Activated T-cell treated with anti-CD3 and anti-CD28 coated beads, Interleukin-2, amount 50 U/mL, for 72 hours (primary cell): ENCODE data around the gene PPP1R13B. TPM values are rescaled to one million over a fixed set of nuclear protein-coding genes. Genes with fewer than 3 reads are reported as not detected.
"Not testable (repeated sequence)": the region's sequence is repeated elsewhere in the genome, so short reads cannot be mapped to it uniquely, and the experiment has no call there.

ENCODE experiments used
- ATAC-seq, 2 donors: fragments of 150-1000 bp; cut with Tn5 transposase; replicated peaks in 1 of 2; 2 replicates each; pipeline ENCODE4 v1.10.0; 2021; ENCODE audit warnings: moderate library complexity in 2 of 2, mild to moderate bottlenecking in 1 of 2
- DNase-seq, 2 donors: peaks; one replicate each; pipeline ENCODE4 v3.0.0; 2021 to 2022; ENCODE audit warnings: mixed read lengths in 1 of 2
- H3K27ac Mint-ChIP-seq: one replicate; pipeline ENCODE4 v1.8.0; 2022; ENCODE audit warnings: mild to moderate bottlenecking, moderate library complexity, mixed read lengths
- H3K27me3 Mint-ChIP-seq: one replicate; pipeline ENCODE4 v1.8.0; 2022; ENCODE audit warnings: low read depth, mixed read lengths
- H3K36me3 Mint-ChIP-seq, 2 donors: one replicate each; pipeline ENCODE4 v1.8.0; 2022; ENCODE audit warnings: mixed read lengths in 2 of 2, mild to moderate bottlenecking in 1 of 2; ENCODE audit not compliant: insufficient read depth in 2 of 2
- H3K4me1 Mint-ChIP-seq: one replicate; pipeline ENCODE4 v1.8.0; 2022; ENCODE audit warnings: low read depth, mixed read lengths
- H3K4me3 Mint-ChIP-seq, 2 donors: one replicate each; pipeline ENCODE4 v1.8.0; 2022; ENCODE audit warnings: mild to moderate bottlenecking in 2 of 2, mixed read lengths in 2 of 2, moderate library complexity in 2 of 2
- H3K9me3 Mint-ChIP-seq, 2 donors: one replicate each; pipeline ENCODE4 v1.8.0; 2022; ENCODE audit warnings: mixed read lengths in 2 of 2
- total RNA-seq, 2 donors: library from RNA; stranded (reverse); gene quantifications; one replicate each; pipeline ENCODE4 v1.2.3, GENCODE V29; 2022

The PPP1R13B gene
- total RNA-seq, 2 donors from 2014 or later: 13.8 to 15.4 TPM

GRCh38 chr14:103805708-103806107 is 41.7 kb downstream of the PPP1R13B start:
- ATAC-seq (no peak), DNase-seq (no peak)
- Mint-ChIP-seq H3K27ac (no peak overlapping the region), H3K36me3 (no peaks in the 10 kb centered on the region), H3K4me3 (no peak overlapping the region), H3K9me3 (no peaks in the 10 kb centered on the region), H3K4me1 (peaks cover 26% of the 10 kb centered on the region), H3K27me3 (no peaks in the 10 kb centered on the region)

GRCh38 chr14:103803661-103804060 is 43.7 kb downstream of the PPP1R13B start:
- Mint-ChIP-seq H3K27ac (no peak overlapping the region), H3K4me3 (no peak overlapping the region), H3K4me1 (peaks cover 26% of the 10 kb centered on the region), H3K9me3 (no peaks in the 10 kb centered on the region), H3K36me3 (no peaks in the 10 kb centered on the region), H3K27me3 (no peaks in the 10 kb centered on the region)
- ATAC-seq (no peak), DNase-seq (no peak)

GRCh38 chr14:103802356-103802755 is 45.0 kb downstream of the PPP1R13B start:
- H3K36me3 Mint-ChIP-seq: no peaks in the 10 kb centered on the region
- H3K4me3 Mint-ChIP-seq: no peak overlapping the region
- no peaks in the 10 kb centered on the region for H3K9me3 Mint-ChIP-seq
- DNase-seq (no peak), ATAC-seq (no peak)
- H3K27me3 Mint-ChIP-seq: no peaks in the 10 kb centered on the region
- H3K27ac Mint-ChIP-seq: no peak overlapping the region
- H3K4me1 Mint-ChIP-seq: peaks cover 24% of the 10 kb centered on the region

GRCh38 chr14:103801459-103801858 is 45.9 kb downstream of the PPP1R13B start:
- no peak overlapping the region for H3K4me3 Mint-ChIP-seq
- H3K27ac Mint-ChIP-seq: no peak overlapping the region
- no peaks in the 10 kb centered on the region for H3K27me3 Mint-ChIP-seq
- H3K4me1 Mint-ChIP-seq: peaks cover 16% of the 10 kb centered on the region
- H3K36me3 Mint-ChIP-seq: no peaks in the 10 kb centered on the region
- no peaks in the 10 kb centered on the region for H3K9me3 Mint-ChIP-seq
- DNase-seq (no peak), ATAC-seq (peak in 1 of 2 donors; percentile 60)

DNA sequence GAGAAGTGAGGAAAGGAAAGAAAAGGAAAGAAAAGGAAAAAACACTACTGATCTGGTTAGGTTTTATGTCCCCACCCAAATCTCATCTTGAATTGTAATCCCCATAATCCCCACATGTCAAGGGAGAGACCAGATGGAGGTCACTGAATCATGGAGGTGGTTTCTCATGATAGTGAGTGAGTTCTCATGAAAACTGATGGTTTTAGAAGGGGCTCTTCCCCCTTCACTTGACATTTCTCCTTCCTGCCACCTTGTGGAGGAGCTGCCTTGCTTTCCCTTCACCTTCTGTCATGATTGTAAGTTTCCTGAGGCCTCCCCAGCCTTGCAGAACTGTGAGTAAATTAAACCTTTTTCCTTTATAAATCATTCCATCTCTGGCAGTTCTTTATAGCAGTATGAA is 54.2 kb downstream of the PPP1R13B start:
- ATAC-seq, H3K9me3 Mint-ChIP-seq, H3K4me1 Mint-ChIP-seq, H3K27me3 Mint-ChIP-seq, H3K4me3 Mint-ChIP-seq, H3K27ac Mint-ChIP-seq, H3K36me3 Mint-ChIP-seq, DNase-seq: not testable (repeated sequence)

DNA sequence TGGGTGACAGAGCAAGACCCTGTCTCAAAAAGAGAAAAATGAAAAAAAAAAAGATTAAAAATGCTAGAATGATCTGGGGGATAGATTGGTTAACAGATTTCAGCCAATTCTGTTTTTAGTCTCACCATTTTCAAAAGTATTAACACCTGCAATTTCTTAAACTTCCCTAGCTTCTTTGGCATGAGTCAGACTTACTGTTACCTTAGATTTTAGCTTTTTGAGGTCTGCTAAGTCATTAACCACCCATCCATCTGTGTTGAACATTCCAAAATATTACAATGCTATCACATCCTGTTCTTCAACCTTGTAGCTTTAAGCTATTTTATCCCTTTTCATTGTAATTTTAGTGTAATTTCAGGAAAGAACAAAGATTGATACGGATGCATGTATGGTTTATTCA is 59.3 kb downstream of the PPP1R13B start:
- no peak for DNase-seq
- Mint-ChIP-seq H3K4me3 (no peak overlapping the region), H3K27me3 (no peaks in the 10 kb centered on the region), H3K27ac (no peak overlapping the region), H3K36me3 (no peaks in the 10 kb centered on the region), H3K4me1 (no peaks in the 10 kb centered on the region), H3K9me3 (no peaks in the 10 kb centered on the region)
- no peak for ATAC-seq

DNA sequence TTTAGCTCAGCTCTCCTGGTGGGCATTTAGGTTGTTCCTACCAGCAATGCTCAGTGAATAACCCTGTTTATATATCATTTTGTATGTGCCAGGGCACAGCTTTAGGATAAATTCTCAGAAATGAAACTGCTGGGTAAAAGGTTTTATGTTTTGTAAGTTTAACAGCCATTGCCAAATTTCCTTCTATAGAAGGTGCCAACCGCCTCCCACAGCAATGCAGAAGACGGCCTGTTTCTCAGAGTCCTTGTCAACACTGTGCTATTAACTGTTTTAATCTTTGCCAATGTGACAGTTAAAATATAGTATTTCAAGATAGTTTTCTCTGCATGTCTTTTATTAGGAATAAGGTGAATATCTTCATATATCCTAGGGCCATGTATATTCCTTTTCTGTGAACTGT is 65.0 kb downstream of the PPP1R13B start:
- Mint-ChIP-seq H3K36me3 (peaks cover 0 to 2% of the 10 kb centered on the region in 2 donors), H3K27me3 (no peaks in the 10 kb centered on the region), H3K4me1 (no peaks in the 10 kb centered on the region), H3K4me3 (no peak overlapping the region), H3K27ac (no peak overlapping the region), H3K9me3 (no peaks in the 10 kb centered on the region)
- ATAC-seq (no peak), DNase-seq (no peak)

DNA sequence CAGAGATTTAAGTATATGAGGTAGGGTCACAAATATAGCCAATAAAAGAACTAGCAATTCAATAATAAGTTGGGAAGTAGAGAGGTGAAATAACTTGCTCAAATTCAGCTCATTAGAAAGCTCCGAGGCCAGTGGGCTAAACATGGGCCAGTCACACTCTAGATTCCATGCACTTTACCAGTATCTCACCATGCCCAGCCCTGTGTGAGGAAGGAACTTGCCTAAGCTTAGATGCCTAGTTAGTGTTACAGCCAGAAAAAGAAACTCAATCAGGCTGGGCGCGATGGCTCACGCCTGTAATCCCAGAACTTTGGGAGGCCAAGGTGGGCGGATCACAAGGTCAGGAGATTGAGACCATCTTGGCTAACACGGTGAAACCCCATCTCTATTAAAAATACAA is 71.1 kb downstream of the PPP1R13B start:
- H3K27me3 Mint-ChIP-seq, H3K4me3 Mint-ChIP-seq, ATAC-seq, H3K27ac Mint-ChIP-seq, H3K4me1 Mint-ChIP-seq, H3K36me3 Mint-ChIP-seq, H3K9me3 Mint-ChIP-seq, DNase-seq: not testable (repeated sequence)

DNA sequence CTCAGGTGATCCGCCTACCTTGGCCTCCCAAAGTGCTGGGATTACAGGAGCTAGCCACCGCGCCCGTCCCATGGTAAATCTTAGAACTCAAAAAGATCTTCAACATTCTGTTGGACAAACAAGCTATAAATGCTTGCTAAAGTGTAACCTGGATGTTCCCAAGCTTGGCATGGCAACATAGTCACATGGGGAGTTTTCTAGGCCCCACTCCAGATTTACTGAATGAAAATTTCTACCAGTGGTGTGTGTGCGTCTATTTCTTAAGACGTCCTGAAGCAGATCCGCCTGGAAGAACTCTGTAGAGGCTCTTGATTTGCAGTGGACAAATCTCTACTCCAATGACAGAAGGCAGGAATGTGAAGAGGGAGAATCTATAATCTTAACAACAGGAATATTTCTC is 71.9 kb downstream of the PPP1R13B start:
- Mint-ChIP-seq H3K9me3 (peaks cover 0 to 2% of the 10 kb centered on the region in 2 donors), H3K27me3 (no peaks in the 10 kb centered on the region), H3K36me3 (peaks cover 0 to 2% of the 10 kb centered on the region in 2 donors), H3K4me3 (no peak overlapping the region), H3K27ac (no peak overlapping the region), H3K4me1 (no peaks in the 10 kb centered on the region)
- no peak for DNase-seq
- no peak for ATAC-seq

DNA sequence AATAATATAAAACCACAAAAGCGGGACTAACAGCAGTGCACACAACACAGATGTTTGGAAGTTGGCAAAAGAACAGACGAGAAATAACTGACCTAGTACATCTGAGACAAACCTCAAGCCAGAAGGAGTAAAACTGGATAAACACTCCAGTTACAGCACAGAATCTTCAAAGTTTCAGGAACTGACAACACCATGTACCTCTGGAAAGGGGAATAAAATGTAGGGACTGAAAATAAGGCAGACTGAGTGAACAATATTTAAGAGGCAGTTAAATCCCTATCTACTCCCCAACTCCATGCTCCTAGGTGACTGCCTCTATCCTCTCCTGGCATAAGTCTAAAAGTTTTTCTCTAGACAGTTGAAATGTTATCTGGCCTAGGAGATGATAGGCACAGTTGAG is 73.9 kb downstream of the PPP1R13B start:
- Mint-ChIP-seq H3K4me3 (no peak overlapping the region), H3K27ac (no peak overlapping the region), H3K4me1 (no peaks in the 10 kb centered on the region), H3K27me3 (no peaks in the 10 kb centered on the region), H3K9me3 (peaks cover 0 to 2% of the 10 kb centered on the region in 2 donors), H3K36me3 (peaks cover 0 to under 1% of the 10 kb centered on the region in 2 donors)
- DNase-seq (no peak), ATAC-seq (no peak)

- Mint-ChIP-seq H3K27ac (peak overlapping the region; percentile 51), H3K9me3 (peaks cover 0 to 2% of the 10 kb centered on the region in 2 donors), H3K27me3 (no peaks in the 10 kb centered on the region), H3K4me3 (no peak overlapping the region), H3K36me3 (no peaks in the 10 kb centered on the region), H3K4me1 (no peaks in the 10 kb centered on the region)
- ATAC-seq (no peak), DNase-seq (no peak)
Measured at GRCh38 chr14:103772078-103772712, 75.2 kb downstream of the PPP1R13B start.

GRCh38 chr14:103770902-103771301 is 76.5 kb downstream of the PPP1R13B start:
- no peaks in the 10 kb centered on the region for H3K27me3 Mint-ChIP-seq
- ATAC-seq: no peak
- no peaks in the 10 kb centered on the region for H3K36me3 Mint-ChIP-seq

DNA sequence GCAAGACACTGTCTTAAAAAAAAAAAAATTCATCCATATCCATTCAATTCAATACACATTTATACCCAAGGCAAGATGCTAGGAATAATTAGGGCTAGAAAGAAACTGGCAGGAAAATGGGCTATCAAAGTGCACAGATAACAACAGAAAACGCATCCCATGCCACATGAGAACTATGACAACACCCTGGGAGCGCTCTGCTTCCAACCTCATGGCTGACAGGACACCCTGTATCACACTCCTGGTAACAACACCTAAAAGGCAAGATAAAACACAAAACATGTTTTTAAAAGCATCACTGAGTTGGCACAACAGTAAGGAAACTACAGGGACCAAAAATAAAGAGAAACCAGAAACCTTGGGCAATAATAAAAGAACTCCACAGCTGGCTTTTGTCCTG is 76.9 kb downstream of the PPP1R13B start:
- no peaks in the 10 kb centered on the region for H3K27me3 Mint-ChIP-seq
- H3K4me1 Mint-ChIP-seq: no peaks in the 10 kb centered on the region
- H3K9me3 Mint-ChIP-seq: peaks cover 0 to 2% of the 10 kb centered on the region in 2 donors
- H3K36me3 Mint-ChIP-seq: no peaks in the 10 kb centered on the region
- DNase-seq (no peak), ATAC-seq (no peak)
- no peak overlapping the region for H3K27ac Mint-ChIP-seq
- H3K4me3 Mint-ChIP-seq: no peak overlapping the region

More at GRCh38 chr14:103770902-103771301, 76.5 kb downstream of the PPP1R13B start:
- peaks cover 0 to 2% of the 10 kb centered on the region in 2 donors for H3K9me3 Mint-ChIP-seq
- no peak overlapping the region for H3K27ac Mint-ChIP-seq
- no peak overlapping the region for H3K4me3 Mint-ChIP-seq
- no peak for DNase-seq
- H3K4me1 Mint-ChIP-seq: no peaks in the 10 kb centered on the region

- H3K27me3 Mint-ChIP-seq: no peaks in the 10 kb centered on the region
- DNase-seq: no peak
Measured at GRCh38 chr14:103767336-103767894, 80.0 kb downstream of the PPP1R13B start.

More at GRCh38 chr14:103767336-103767894, 80.0 kb downstream of the PPP1R13B start:
- ATAC-seq: no peak
- Mint-ChIP-seq H3K4me1 (no peaks in the 10 kb centered on the region), H3K27ac (no peak overlapping the region), H3K36me3 (no peaks in the 10 kb centered on the region), H3K9me3 (peaks cover 0 to 2% of the 10 kb centered on the region in 2 donors), H3K4me3 (no peak overlapping the region)
